Kidney epithelial cell (primary cell): ENCODE data around the gene FTO. TPM values are rescaled to one million over a fixed set of nuclear protein-coding genes. Genes with fewer than 3 reads are reported as not detected.

ENCODE experiments used
- DNase-seq: peaks from one replicate; pipeline ENCODE4 v3.0.0-alpha.2; 2010; ENCODE audit warnings: low read depth
- H3K27me3 ChIP-seq: 2 replicates; pipeline ENCODE4 v1.6.0; 2011; ENCODE audit warnings: low read length; ENCODE audit not compliant: control insufficient read depth, insufficient read depth
- H3K36me3 ChIP-seq: 2 replicates; pipeline ENCODE4 v1.5.1; 2011; ENCODE audit warnings: low read length; ENCODE audit not compliant: control insufficient read depth, insufficient read depth
- H3K4me3 ChIP-seq: 2 replicates; pipeline ENCODE4 v1.5.1; 2011; ENCODE audit warnings: low read depth, mild to moderate bottlenecking, control low read depth, low read length
- total RNA-seq: library from RNA; depleted of rRNA; stranded (reverse); fragments of >200 nt; gene quantifications from 2 replicates; pipeline ENCODE4 v1.2.3, GENCODE V29; 2015
- TF ChIP-seq, protein P1 (sequence below): IDR thresholded peaks from 2 replicates; pipeline ENCODE4 v1.5.1; 2011; ENCODE audit warnings: mild to moderate bottlenecking, moderate library complexity, low read length, control low read depth, inconsistent platforms; ENCODE audit not compliant: insufficient read depth, poor library complexity, severe bottlenecking

Gene FTO
- total RNA-seq, 1 donor from 2014 or later = 66.9 TPM

DNA sequence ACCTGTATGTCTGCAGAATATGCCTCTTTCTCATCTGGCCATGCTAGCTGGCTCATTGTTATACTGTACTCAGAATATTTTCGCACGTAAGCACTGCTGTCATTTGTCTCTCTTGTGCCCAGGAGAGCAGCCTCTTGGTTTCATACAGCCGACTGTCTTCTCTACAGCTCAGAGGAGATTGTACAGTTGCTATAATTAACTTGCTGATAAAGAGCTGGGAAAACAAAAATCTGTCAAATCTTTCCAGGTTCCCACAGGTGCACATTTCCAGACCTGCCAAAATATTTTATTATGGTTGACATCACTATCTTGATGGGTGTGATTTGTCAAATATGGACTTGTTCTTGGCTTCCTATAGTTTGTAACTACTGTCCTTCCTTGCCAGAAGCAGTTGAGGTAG lies 122.7 kb downstream of the FTO start:
- Histone ChIP-seq H3K4me3 (no peak overlapping the region), H3K27me3 (no peaks in the 10 kb centered on the region), H3K36me3 (no peaks in the 10 kb centered on the region)
- no peak for DNase-seq
- TF ChIP-seq, protein P1, sequence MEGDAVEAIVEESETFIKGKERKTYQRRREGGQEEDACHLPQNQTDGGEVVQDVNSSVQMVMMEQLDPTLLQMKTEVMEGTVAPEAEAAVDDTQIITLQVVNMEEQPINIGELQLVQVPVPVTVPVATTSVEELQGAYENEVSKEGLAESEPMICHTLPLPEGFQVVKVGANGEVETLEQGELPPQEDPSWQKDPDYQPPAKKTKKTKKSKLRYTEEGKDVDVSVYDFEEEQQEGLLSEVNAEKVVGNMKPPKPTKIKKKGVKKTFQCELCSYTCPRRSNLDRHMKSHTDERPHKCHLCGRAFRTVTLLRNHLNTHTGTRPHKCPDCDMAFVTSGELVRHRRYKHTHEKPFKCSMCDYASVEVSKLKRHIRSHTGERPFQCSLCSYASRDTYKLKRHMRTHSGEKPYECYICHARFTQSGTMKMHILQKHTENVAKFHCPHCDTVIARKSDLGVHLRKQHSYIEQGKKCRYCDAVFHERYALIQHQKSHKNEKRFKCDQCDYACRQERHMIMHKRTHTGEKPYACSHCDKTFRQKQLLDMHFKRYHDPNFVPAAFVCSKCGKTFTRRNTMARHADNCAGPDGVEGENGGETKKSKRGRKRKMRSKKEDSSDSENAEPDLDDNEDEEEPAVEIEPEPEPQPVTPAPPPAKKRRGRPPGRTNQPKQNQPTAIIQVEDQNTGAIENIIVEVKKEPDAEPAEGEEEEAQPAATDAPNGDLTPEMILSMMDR = no peak

DNA sequence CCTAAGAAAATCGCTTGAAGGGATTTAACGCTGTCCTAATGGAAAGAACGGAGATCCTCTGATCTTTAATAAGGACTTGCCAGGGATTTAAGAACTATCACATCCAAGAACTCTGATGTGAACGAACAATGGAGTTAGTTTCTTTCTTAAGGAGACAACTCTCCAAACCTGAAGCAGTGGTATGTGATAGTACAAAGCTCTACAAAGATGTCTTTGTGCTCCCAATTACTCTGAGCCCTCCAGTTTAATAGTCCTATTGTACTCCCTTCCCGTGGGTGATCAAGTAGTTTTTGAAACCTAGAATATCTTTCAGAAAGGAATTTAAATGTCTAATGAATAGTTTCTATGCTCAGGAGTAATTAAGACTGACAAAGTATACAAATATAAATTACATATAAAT lies 123.8 kb downstream of the FTO start:
- Histone ChIP-seq H3K27me3 (no peaks in the 10 kb centered on the region), H3K36me3 (no peaks in the 10 kb centered on the region), H3K4me3 (no peak overlapping the region)
- no peak for DNase-seq
- TF ChIP-seq, protein P1 = no peak

DNA sequence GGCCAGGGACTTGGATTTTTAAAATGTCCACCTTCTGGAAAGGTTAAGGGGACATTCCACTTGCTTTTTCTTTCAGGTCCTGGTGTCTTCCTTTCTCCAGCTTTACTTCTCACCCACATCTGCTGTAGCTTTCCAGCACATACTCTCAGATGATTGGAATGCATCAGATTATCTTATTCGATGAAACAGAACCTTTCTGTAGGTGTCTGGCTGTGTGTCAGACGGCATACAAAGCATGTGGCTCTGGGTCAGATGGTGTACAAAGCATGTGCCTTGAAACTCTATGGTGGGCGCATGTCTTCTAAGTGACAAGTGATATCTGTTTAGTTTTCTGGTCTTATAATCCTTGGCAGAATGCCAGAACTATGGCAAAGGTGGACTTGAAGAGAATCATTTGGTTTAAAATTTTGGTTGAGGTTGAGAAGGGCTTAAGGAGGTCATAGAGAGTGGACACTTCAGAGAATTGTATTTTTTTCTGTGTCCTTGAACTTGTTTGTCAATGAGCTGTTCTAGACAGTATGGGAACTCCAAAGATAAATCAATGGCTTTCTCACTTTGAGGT lies 125.3 kb downstream of the FTO start:
- DNase-seq = no peak
- no peaks in the 10 kb centered on the region for H3K36me3 ChIP-seq
- no peak overlapping the region for H3K4me3 ChIP-seq
- H3K27me3 ChIP-seq = no peaks in the 10 kb centered on the region
- TF ChIP-seq, protein P1 = no peak

DNA sequence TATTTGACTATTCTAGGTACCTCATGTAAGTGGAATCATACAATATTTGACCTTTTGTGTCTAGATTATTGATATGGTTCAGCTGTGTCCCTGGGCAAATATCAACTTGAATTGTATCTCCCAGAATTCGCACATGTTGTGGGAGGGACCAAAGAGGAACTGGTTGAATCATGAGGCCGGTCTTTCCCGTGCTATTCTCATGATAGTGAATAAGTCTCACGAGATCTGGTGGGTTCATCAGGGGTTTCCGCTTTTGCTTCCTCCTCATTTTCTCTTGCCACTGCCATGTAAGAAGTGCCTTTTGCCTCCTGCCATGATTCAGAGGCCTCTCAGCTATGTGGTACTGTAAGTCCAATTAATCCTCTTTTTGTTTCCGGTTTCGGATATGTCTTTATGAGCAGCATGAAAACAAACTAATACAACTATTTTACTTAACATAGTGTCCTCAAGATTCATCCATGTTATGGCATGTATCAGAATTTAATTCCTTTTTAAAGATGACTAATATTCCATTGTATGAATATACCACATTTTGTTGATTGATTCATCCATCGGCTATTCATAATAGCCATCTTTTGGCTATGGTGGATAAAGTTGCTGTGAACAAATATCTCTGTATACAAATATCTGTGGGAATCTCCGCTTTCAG lies 129.1 kb downstream of the FTO start:
- Histone ChIP-seq H3K4me3 (no peak overlapping the region), H3K27me3 (no peaks in the 10 kb centered on the region), H3K36me3 (no peaks in the 10 kb centered on the region)
- no peak for DNase-seq
- TF ChIP-seq, protein P1 = no peak

DNA sequence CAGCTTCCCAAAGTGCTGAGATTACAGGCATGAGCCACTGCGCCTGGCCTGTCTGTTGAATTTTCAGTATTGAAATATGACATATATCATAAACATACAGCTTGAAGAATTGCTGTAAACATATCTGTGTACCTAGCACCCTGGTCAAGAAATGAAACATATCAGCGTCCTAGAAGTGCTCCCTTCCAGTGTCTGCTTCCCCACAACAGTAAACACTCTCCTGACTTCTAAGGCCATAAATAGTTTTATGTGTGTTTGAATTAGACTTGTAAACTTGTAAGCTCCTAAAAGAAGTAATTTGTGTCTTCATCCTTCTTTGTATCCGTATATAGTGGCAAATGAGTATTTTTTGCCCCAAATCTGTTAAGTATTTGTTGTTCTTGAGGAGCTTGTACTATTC lies 132.2 kb downstream of the FTO start:
- no peaks in the 10 kb centered on the region for H3K36me3 ChIP-seq
- TF ChIP-seq, protein P1 = no peak
- DNase-seq = no peak
- no peaks in the 10 kb centered on the region for H3K27me3 ChIP-seq
- H3K4me3 ChIP-seq = no peak overlapping the region

DNA sequence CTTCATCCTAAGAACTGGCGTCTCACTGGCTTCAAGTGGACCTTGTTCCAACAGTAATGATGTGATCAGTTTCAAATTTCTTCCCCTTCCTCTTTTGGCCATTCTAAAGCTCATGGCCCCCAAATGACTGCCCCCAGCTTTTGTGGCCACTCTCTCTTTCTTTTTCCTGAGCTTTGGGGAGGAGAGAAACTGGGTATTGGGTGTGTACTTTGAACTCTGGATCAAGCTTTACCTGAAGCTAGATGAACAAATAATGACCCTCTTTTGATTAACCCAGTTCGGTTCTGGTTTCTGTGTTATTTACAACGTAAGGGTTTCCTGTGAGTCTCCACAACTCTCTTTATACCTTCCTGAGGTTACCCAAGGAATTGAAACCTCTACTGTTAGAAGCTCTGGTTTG lies 132.7 kb downstream of the FTO start:
- TF ChIP-seq, protein P1 = no peak
- DNase-seq = no peak
- Histone ChIP-seq H3K4me3 (no peak overlapping the region), H3K27me3 (no peaks in the 10 kb centered on the region), H3K36me3 (no peaks in the 10 kb centered on the region)
